AG04450 (cell line): ENCODE data around the gene HPD. TPM values are rescaled to one million over a fixed set of nuclear protein-coding genes. Genes with fewer than 3 reads are reported as not detected.

ENCODE experiments used
- CTCF ChIA-PET: fragments of 300-600, 350-600 bp; formaldehyde crosslinking; extraction: SDS; loops from one replicate; lab custom pipeline; 2022; ENCODE audit warnings: antibody characterized with exemption, inconsistent platforms; lab: Charles Lee
- POLR2A ChIA-PET: fragments of 350-600 bp; formaldehyde crosslinking; extraction: SDS; loops from one replicate; lab custom pipeline; 2021; ENCODE audit warnings: antibody characterized with exemption, inconsistent platforms; lab: Yijun Ruan, JAX
- DNase-seq: peaks from one replicate; pipeline ENCODE4 v3.0.0-alpha.2; 2011; ENCODE audit warnings: low read depth, low spot score
- H3K27ac ChIP-seq: one replicate; pipeline ENCODE4 v1.5.1; 2012; ENCODE audit warnings: low read depth, low read length, control low read depth
- H3K27me3 ChIP-seq: one replicate; pipeline ENCODE4 v1.6.0; 2012; ENCODE audit warnings: low read length; ENCODE audit not compliant: control insufficient read depth, insufficient read depth
- H3K4me3 ChIP-seq: 2 replicates; pipeline ENCODE4 v1.5.1; 2011; ENCODE audit warnings: mild to moderate bottlenecking, low read depth, low read length, control low read depth
- H3K9me3 ChIP-seq: 2 replicates; pipeline ENCODE4 v1.5.1; 2012; ENCODE audit warnings: low read length; ENCODE audit not compliant: control insufficient read depth, insufficient read depth
- CTCF ChIP-seq: IDR thresholded peaks from 2 replicates; pipeline ENCODE4 v1.5.1; 2011; ENCODE audit warnings: low read depth, low read length, control low read depth, inconsistent platforms
- polyA plus RNA-seq: library from polyadenylated mRNA; depleted of rRNA; stranded (reverse); fragments of >200 nt; gene quantifications from 2 replicates; pipeline ENCODE4 v1.2.3, GENCODE V29; 2011

The HPD gene
- polyA plus RNA-seq, 1 experiment: 0.05 TPM

DNA sequence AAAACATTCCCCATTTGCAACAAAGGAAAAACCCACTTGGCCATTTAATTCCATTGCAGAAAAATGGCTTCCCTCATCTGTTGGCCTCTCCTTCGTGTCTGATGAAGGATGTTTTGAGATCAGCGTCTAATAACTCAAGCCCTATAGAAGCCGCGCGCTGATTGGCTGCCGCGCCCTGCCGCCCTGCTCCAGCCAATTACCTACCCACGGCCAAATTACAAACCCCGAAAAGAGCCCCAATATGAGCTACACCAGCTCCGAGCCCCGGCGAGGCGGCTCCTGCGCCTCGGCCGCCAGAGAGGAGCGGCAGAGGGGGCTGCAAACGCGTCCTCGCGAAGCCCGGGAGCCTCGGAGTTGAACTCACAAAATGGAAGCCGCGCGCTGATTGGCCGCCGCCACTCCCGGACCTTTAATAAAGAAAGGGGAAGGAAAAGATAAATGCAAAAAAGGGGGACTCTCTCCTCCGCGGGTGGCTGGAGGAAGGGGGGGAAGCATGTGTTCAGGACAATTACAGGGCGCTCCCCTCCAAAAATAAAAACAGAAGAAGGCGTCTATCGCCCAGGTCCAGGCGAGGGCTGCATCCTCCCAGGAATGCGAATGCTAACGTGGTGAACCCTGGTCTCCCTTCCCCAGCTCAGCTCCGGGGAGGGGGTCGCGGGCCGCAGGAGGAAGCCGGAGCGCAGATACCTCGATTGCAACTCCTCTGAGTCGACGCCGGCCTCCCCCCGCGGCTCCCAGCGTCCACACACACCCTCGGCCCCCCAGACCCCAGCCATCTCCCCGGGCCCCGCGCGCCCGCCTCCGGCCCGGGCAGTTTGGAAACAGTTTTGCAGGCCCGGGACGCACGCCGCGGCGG, 55.6 kb downstream of the HPD start:
- Histone ChIP-seq H3K9me3 (no peaks in the 10 kb centered on the region; the same call in 1 of the 2 replicates), H3K4me3 (peak overlapping the region; percentile 73), H3K27me3 (no peaks in the 10 kb centered on the region), H3K27ac (peak overlapping the region; percentile 98)
- no peak for TF ChIP-seq CTCF
- DNase-seq: peak; percentile 92
- ChIA-PET CTCF (interaction anchor here (1.9 to 3.0 kb wide), 2 partner anchors 9 kb away, joined by 10 to 15 read pairs; partner anchors contain the start of gene RHOF), POLR2A (interaction anchor here (0.8 to 6.1 kb wide), 9 partner anchors 8 to 176 kb away, joined by 3 to 58 read pairs (median 6); partner anchors contain the start of gene PSMD9)

- CTCF ChIA-PET: interaction anchor here (1.0 to 3.0 kb wide), 3 partner anchors 9 to 250 kb away, joined by 3 to 15 read pairs (median 10); partner anchors contain the start of gene RHOF
- peak overlapping the region; percentile 98 for H3K27ac ChIP-seq
These were observed 56.2 kb downstream of the HPD start for GRCh38 chr12:121802485-121802842.

GRCh38 chr12:121801595-121802484, 56.8 kb downstream of the HPD start:
- H3K27me3 ChIP-seq: no peaks in the 10 kb centered on the region
- H3K27ac ChIP-seq: peak overlapping the region; percentile 99
- no peak for TF ChIP-seq CTCF
- ChIA-PET POLR2A (interaction anchor here (0.6 to 6.1 kb wide), 8 partner anchors 9 to 1619 kb away, joined by 3 to 58 read pairs (median 4); partner anchors contain the start of gene PSMD9), CTCF (interaction anchor here (1.0 to 3.0 kb wide), 3 partner anchors 8 to 249 kb away, joined by 3 to 15 read pairs (median 10); partner anchors contain the start of gene RHOF)
- DNase-seq: no peak
- no peaks in the 10 kb centered on the region; the same call in 1 of the 2 replicates for H3K9me3 ChIP-seq
- peak overlapping the region; percentile 73 for H3K4me3 ChIP-seq

More at GRCh38 chr12:121802485-121802842, 56.2 kb downstream of the HPD start:
- Histone ChIP-seq H3K27me3 (no peaks in the 10 kb centered on the region), H3K4me3 (peak overlapping the region; percentile 73), H3K9me3 (no peaks in the 10 kb centered on the region; the same call in 1 of the 2 replicates)
- no peak for TF ChIP-seq CTCF
- DNase-seq: no peak
- POLR2A ChIA-PET: interaction anchor here (0.6 to 6.1 kb wide), 11 partner anchors 8 to 1618 kb away, joined by 3 to 58 read pairs (median 5); partner anchors contain the start of gene PSMD9

DNA sequence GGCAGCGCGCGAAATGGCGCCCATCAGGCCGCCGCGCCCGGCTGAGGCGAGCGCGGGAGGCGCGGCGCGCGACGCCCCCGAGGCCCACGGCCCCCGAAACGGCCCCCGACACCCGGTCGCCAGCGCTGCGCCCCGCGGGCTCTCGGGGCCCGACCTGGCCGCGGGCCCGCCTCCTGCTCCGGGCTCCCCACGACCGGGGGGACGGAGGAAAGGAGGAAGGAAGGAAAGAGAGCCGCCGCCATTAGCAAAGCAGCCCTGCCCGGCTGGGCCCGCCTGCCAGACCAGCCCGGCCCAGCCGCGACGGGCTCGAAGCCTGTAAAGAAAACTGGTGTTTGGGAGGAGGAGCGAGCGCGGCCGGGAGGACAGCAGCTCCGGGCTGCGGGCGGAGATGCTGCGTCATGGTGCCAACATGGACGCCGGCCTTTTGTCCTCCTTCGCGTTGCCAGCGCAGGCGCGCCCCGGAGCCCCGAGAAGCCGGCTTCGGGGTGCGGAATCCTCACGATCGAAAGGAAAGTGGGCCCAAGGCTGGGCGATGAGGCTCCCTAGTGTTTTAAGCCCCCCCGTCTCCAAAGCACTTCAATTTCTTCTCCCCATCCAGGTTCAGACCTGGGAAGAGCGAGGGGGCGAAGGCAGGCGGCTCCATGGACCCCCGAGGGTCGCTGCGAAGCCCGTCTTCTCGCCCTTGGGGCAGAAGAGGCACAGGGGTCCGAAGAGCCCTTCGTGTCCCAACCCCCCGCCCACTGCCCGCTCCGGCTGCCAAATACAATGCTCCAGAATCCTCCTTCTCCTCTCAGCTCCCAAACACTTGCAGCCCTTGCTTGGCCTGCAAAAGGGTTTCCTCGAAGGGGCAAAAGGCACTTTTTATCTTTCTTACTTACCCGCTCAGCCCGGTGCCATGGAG, 57.7 kb downstream of the HPD start:
- no peaks in the 10 kb centered on the region for H3K27me3 ChIP-seq
- H3K27ac ChIP-seq: peak overlapping the region; percentile 99
- peak overlapping the region; percentile 73 for H3K4me3 ChIP-seq
- ChIA-PET POLR2A (interaction anchor here (0.6 to 6.1 kb wide), 9 partner anchors 10 to 221 kb away, joined by 3 to 58 read pairs (median 3); partner anchors contain the start of gene PSMD9), CTCF (interaction anchor here (1.0 to 3.0 kb wide), 2 partner anchors 11 to 249 kb away, joined by 3 to 15 read pairs; no protein-coding TSS in a partner anchor)
- H3K9me3 ChIP-seq: no peaks in the 10 kb centered on the region; the same call in 1 of the 2 replicates
- no peak for TF ChIP-seq CTCF
- DNase-seq: peak; percentile 62
